D721Med (cell line): ENCODE measurements around the gene STMN3.
"Not testable (repeated sequence)": the region's sequence is repeated elsewhere in the genome, so short reads cannot be mapped to it uniquely, and the experiment has no call there.

ENCODE experiments used
- DNase-seq: peaks from one replicate; pipeline ENCODE4 v3.0.0; 2011; ENCODE audit warnings: low spot score; ENCODE audit not compliant: insufficient read length
- FAIRE-seq: peaks from 2 replicates; lab custom pipeline; 2011; peaks lifted over from hg19 to GRCh38; lab: Jason Lieb, UNC
- CTCF ChIP-seq: IDR thresholded peaks from 2 replicates; pipeline ENCODE4 v1.5.1; 2012; ENCODE audit warnings: mild to moderate bottlenecking, control low read depth; ENCODE audit not compliant: insufficient read depth; ENCODE audit errors: missing control alignments

Gene STMN3

GRCh38 chr20:63662813-63663189 is 9.6 kb upstream of the STMN3 start:
- no peak for TF ChIP-seq CTCF
- DNase-seq: no peak
- FAIRE-seq: no peak

GRCh38 chr20:63661959-63662812 is 9.0 kb upstream of the STMN3 start:
- TF ChIP-seq CTCF: no peak
- DNase-seq (no peak), FAIRE-seq (no peak)

- DNase-seq (no peak), FAIRE-seq (no peak)
- TF ChIP-seq CTCF: no peak
Observed at GRCh38 chr20:63661108-63661507, 7.9 kb upstream of the STMN3 start.

- DNase-seq (no peak), FAIRE-seq (no peak)
Observed at GRCh38 chr20:63660622-63661021, 7.4 kb upstream of the STMN3 start.

GRCh38 chr20:63660174-63660573 is 7.0 kb upstream of the STMN3 start:
- DNase-seq, FAIRE-seq: not testable (repeated sequence)

More at GRCh38 chr20:63660622-63661021, 7.4 kb upstream of the STMN3 start:
- no peak for TF ChIP-seq CTCF

GRCh38 chr20:63659370-63659769 is 6.1 kb upstream of the STMN3 start:
- DNase-seq: no peak
- TF ChIP-seq CTCF: no peak
- no peak for FAIRE-seq

GRCh38 chr20:63658749-63659187 is 5.5 kb upstream of the STMN3 start:
- DNase-seq: no peak
- TF ChIP-seq CTCF: no peak
- FAIRE-seq: no peak
